SK-N-SH treated with all-trans-retinoic acid at 6 μM for 48 hours (cell line): Measurements from ENCODE around the gene ABCC9.

Experiments used
- ATAC-seq: fragments of 200-7000 bp; cut with Tn5 transposase; 3 replicates; pipeline ENCODE4 v1.9.1; 2020; ENCODE audit warnings: mild to moderate bottlenecking, moderate library complexity
- ARNTL ChIP-seq: fragments of 450-650 bp; formaldehyde crosslinking; IDR thresholded peaks from 2 replicates; pipeline ENCODE4 v1.5.0; 2020; ENCODE audit warnings: low read depth, mild to moderate bottlenecking, moderate library complexity, borderline replicate concordance
- BACH2 ChIP-seq: fragments of 250-450 bp; sonication (Bioruptor Pico); IDR thresholded peaks from 2 replicates; pipeline ENCODE4 v1.9.0; 2021; ENCODE audit warnings: mild to moderate bottlenecking, borderline replicate concordance
- CSDC2 ChIP-seq: fragments of 250-450 bp; sonication (Bioruptor Pico); IDR thresholded peaks from 2 replicates; pipeline ENCODE4 v1.5.0; 2020; ENCODE audit warnings: mild to moderate bottlenecking, moderate library complexity
- ESRRG ChIP-seq: fragments of 250-450 bp; sonication (Bioruptor Pico); IDR thresholded peaks from 2 replicates; pipeline ENCODE4 v1.6.1; 2021; ENCODE audit warnings: mild to moderate bottlenecking
- ISL1 ChIP-seq: fragments of 250-450 bp; sonication (Bioruptor Pico); IDR thresholded peaks from 2 replicates; pipeline ENCODE4 v2.1.2; 2022; ENCODE audit warnings: mild to moderate bottlenecking, moderate library complexity
- OSR1 ChIP-seq: fragments of 250-450 bp; sonication (Bioruptor Pico); IDR thresholded peaks from 2 replicates; pipeline ENCODE4 v1.8.0; 2022; ENCODE audit warnings: moderate library complexity, mild to moderate bottlenecking, inconsistent platforms
- PPARA ChIP-seq: fragments of 250-450 bp; sonication (Bioruptor Pico); IDR thresholded peaks from 2 replicates; pipeline ENCODE4 v1.5.0; 2020; ENCODE audit warnings: mild to moderate bottlenecking, borderline replicate concordance
- RARB ChIP-seq: fragments of 250-450 bp; sonication (Bioruptor Pico); IDR thresholded peaks from 2 replicates; pipeline ENCODE4 v1.8.0; 2021; ENCODE audit warnings: mild to moderate bottlenecking, moderate library complexity
- SNAI2 ChIP-seq: fragments of 250-450 bp; sonication (Bioruptor Pico); IDR thresholded peaks from 2 replicates; pipeline ENCODE4 v1.5.0; 2020; ENCODE audit warnings: mild to moderate bottlenecking, moderate library complexity
- TCF4 ChIP-seq: fragments of 250-450 bp; sonication (Bioruptor Pico); IDR thresholded peaks from 2 replicates; pipeline ENCODE4 v1.8.0; 2021; ENCODE audit warnings: mild to moderate bottlenecking, moderate library complexity, borderline replicate concordance
- TOX ChIP-seq: fragments of 250-450 bp; sonication (Bioruptor Pico); IDR thresholded peaks from 2 replicates; pipeline ENCODE4 v1.8.0; 2021; ENCODE audit warnings: mild to moderate bottlenecking, moderate library complexity, borderline replicate concordance
- ZC3H10 ChIP-seq: fragments of 250-450 bp; sonication (Bioruptor Pico); IDR thresholded peaks from 2 replicates; pipeline ENCODE4 v1.5.1; 2021; ENCODE audit warnings: mild to moderate bottlenecking, moderate library complexity
- ZFP3 ChIP-seq: fragments of 250-450 bp; sonication (Bioruptor Pico); IDR thresholded peaks from 2 replicates; pipeline ENCODE4 v1.5.0; 2020; ENCODE audit warnings: mild to moderate bottlenecking, moderate library complexity
- ZFP30 ChIP-seq: fragments of 450-650 bp; formaldehyde crosslinking; IDR thresholded peaks from 2 replicates; pipeline ENCODE4 v1.5.0; 2022; ENCODE audit warnings: mild to moderate bottlenecking, moderate library complexity
- ZNF565 ChIP-seq: fragments of 450-650 bp; formaldehyde crosslinking; conservative IDR thresholded peaks from 2 replicates; pipeline ENCODE4 v1.5.0; 2020; ENCODE audit warnings: low read depth, mild to moderate bottlenecking, moderate library complexity
- ZNF70 ChIP-seq: fragments of 450-650 bp; formaldehyde crosslinking; IDR thresholded peaks from 2 replicates; pipeline ENCODE4 v1.5.0; 2020; ENCODE audit warnings: mild to moderate bottlenecking, moderate library complexity
- ZNF8 ChIP-seq: fragments of 450-650 bp; formaldehyde crosslinking; IDR thresholded peaks from 2 replicates; pipeline ENCODE4 v1.5.0; 2020; ENCODE audit warnings: mild to moderate bottlenecking, moderate library complexity
- TF ChIP-seq, protein P1 (sequence below): fragments of 250-450 bp; sonication (Bioruptor Pico); IDR thresholded peaks from 2 replicates; pipeline ENCODE4 v1.8.0; 2020; ENCODE audit warnings: mild to moderate bottlenecking, moderate library complexity, borderline replicate concordance
- TF ChIP-seq, protein P2 (sequence below): fragments of 250-450 bp; sonication (Bioruptor Pico); IDR thresholded peaks from 2 replicates; pipeline ENCODE4 v1.5.1; 2021; ENCODE audit warnings: mild to moderate bottlenecking, moderate library complexity
- TF ChIP-seq, protein P3 (sequence below): fragments of 250-450 bp; sonication (Bioruptor Pico); IDR thresholded peaks from 2 replicates; pipeline ENCODE4 v1.5.1; 2020; ENCODE audit warnings: low read depth, mild to moderate bottlenecking, moderate library complexity
- TF ChIP-seq, protein P4 (sequence below): fragments of 250-450 bp; sonication (Bioruptor Pico); IDR thresholded peaks from 2 replicates; pipeline ENCODE4 v1.5.0; 2020; ENCODE audit warnings: mild to moderate bottlenecking, moderate library complexity
- TF ChIP-seq, protein P5 (sequence below): fragments of 250-450 bp; sonication (Bioruptor Pico); IDR thresholded peaks from 2 replicates; pipeline ENCODE4 v1.8.0; 2021; ENCODE audit warnings: low read depth, mild to moderate bottlenecking, moderate library complexity, borderline replicate concordance

The ABCC9 gene

DNA sequence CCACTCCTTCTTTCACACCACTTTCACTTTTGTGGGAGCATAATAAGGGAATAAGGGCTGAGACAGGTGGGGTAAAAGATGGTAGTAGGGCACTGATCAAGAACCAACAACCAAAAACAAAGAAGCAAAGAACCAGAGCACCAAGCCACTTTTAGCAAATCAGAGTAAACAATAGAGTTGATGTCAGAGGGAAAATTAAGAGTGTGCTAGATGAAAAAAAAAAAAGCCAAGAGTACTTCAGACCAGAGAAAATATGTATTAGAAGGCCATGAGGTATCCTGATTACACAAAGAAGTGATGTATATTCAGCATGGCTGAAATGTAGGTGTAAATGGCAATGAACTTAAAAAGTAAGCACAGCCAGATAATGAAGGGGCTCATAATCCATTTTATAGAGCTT lies 75.4 kb downstream of the ABCC9 start:
- no peak for ATAC-seq
- TF ChIP-seq ISL1: no peak
- TF ChIP-seq, protein P1, sequence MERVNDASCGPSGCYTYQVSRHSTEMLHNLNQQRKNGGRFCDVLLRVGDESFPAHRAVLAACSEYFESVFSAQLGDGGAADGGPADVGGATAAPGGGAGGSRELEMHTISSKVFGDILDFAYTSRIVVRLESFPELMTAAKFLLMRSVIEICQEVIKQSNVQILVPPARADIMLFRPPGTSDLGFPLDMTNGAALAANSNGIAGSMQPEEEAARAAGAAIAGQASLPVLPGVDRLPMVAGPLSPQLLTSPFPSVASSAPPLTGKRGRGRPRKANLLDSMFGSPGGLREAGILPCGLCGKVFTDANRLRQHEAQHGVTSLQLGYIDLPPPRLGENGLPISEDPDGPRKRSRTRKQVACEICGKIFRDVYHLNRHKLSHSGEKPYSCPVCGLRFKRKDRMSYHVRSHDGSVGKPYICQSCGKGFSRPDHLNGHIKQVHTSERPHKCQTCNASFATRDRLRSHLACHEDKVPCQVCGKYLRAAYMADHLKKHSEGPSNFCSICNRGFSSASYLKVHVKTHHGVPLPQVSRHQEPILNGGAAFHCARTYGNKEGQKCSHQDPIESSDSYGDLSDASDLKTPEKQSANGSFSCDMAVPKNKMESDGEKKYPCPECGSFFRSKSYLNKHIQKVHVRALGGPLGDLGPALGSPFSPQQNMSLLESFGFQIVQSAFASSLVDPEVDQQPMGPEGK: no peak
- no peak for TF ChIP-seq ZNF70 (CRISPR knock-in tag)
- no peak for TF ChIP-seq ARNTL
- no peak for TF ChIP-seq BACH2 (CRISPR knock-in tag)
- TF ChIP-seq OSR1: no peak
- TF ChIP-seq ZNF565 (CRISPR knock-in tag): no peak

DNA sequence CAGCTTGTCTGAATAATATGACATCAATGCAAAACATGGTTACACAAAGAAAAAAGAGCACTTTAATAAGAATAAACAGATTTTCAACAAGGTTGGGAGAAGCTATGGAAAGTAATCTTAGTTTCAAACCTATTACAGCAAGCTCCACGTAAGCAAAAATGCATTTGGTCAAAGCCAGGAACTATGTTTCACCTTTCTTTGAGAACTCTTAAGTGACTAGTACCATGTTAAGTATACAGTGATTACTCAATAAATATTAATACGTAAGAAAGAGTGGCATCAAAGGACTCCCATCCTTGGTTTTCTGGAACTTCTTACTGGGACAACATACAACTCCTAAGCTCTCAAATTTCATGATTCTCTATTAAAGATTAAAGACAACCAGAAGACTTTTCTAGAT lies 80.7 kb downstream of the ABCC9 start:
- TF ChIP-seq ZC3H10 (CRISPR knock-in tag): no peak
- TF ChIP-seq RARB: no peak
- TF ChIP-seq, protein P2, sequence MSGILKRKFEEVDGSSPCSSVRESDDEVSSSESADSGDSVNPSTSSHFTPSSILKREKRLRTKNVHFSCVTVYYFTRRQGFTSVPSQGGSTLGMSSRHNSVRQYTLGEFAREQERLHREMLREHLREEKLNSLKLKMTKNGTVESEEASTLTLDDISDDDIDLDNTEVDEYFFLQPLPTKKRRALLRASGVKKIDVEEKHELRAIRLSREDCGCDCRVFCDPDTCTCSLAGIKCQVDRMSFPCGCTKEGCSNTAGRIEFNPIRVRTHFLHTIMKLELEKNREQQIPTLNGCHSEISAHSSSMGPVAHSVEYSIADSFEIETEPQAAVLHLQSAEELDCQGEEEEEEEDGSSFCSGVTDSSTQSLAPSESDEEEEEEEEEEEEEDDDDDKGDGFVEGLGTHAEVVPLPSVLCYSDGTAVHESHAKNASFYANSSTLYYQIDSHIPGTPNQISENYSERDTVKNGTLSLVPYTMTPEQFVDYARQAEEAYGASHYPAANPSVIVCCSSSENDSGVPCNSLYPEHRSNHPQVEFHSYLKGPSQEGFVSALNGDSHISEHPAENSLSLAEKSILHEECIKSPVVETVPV (CRISPR knock-in tag): no peak
- TF ChIP-seq, protein P3, sequence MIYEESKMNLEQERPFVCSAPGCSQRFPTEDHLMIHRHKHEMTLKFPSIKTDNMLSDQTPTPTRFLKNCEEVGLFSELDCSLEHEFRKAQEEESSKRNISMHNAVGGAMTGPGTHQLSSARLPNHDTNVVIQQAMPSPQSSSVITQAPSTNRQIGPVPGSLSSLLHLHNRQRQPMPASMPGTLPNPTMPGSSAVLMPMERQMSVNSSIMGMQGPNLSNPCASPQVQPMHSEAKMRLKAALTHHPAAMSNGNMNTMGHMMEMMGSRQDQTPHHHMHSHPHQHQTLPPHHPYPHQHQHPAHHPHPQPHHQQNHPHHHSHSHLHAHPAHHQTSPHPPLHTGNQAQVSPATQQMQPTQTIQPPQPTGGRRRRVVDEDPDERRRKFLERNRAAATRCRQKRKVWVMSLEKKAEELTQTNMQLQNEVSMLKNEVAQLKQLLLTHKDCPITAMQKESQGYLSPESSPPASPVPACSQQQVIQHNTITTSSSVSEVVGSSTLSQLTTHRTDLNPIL (CRISPR knock-in tag): no peak
- TF ChIP-seq, protein P4, sequence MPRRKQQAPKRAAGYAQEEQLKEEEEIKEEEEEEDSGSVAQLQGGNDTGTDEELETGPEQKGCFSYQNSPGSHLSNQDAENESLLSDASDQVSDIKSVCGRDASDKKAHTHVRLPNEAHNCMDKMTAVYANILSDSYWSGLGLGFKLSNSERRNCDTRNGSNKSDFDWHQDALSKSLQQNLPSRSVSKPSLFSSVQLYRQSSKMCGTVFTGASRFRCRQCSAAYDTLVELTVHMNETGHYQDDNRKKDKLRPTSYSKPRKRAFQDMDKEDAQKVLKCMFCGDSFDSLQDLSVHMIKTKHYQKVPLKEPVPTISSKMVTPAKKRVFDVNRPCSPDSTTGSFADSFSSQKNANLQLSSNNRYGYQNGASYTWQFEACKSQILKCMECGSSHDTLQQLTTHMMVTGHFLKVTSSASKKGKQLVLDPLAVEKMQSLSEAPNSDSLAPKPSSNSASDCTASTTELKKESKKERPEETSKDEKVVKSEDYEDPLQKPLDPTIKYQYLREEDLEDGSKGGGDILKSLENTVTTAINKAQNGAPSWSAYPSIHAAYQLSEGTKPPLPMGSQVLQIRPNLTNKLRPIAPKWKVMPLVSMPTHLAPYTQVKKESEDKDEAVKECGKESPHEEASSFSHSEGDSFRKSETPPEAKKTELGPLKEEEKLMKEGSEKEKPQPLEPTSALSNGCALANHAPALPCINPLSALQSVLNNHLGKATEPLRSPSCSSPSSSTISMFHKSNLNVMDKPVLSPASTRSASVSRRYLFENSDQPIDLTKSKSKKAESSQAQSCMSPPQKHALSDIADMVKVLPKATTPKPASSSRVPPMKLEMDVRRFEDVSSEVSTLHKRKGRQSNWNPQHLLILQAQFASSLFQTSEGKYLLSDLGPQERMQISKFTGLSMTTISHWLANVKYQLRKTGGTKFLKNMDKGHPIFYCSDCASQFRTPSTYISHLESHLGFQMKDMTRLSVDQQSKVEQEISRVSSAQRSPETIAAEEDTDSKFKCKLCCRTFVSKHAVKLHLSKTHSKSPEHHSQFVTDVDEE: no peak
- no peak for TF ChIP-seq ZFP3 (CRISPR knock-in tag)
- no peak for TF ChIP-seq PPARA (CRISPR knock-in tag)
- TF ChIP-seq TOX (CRISPR knock-in tag): no peak
- no peak for TF ChIP-seq ZNF8 (CRISPR knock-in tag)
- TF ChIP-seq, protein P1: no peak
- no peak for TF ChIP-seq ZNF70 (CRISPR knock-in tag)
- TF ChIP-seq ESRRG: no peak
- TF ChIP-seq SNAI2 (CRISPR knock-in tag): no peak
- TF ChIP-seq OSR1: no peak
- no peak for TF ChIP-seq BACH2 (CRISPR knock-in tag)
- no peak for TF ChIP-seq ISL1
- TF ChIP-seq TCF4 (CRISPR knock-in tag): no peak
- TF ChIP-seq, protein P5, sequence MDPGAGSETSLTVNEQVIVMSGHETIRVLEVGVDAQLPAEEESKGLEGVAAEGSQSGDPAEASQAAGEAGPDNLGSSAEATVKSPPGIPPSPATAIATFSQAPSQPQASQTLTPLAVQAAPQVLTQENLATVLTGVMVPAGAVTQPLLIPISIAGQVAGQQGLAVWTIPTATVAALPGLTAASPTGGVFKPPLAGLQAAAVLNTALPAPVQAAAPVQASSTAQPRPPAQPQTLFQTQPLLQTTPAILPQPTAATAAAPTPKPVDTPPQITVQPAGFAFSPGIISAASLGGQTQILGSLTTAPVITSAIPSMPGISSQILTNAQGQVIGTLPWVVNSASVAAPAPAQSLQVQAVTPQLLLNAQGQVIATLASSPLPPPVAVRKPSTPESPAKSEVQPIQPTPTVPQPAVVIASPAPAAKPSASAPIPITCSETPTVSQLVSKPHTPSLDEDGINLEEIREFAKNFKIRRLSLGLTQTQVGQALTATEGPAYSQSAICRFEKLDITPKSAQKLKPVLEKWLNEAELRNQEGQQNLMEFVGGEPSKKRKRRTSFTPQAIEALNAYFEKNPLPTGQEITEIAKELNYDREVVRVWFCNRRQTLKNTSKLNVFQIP: no peak
- no peak for TF ChIP-seq ZNF565 (CRISPR knock-in tag)
- no peak for ATAC-seq

DNA sequence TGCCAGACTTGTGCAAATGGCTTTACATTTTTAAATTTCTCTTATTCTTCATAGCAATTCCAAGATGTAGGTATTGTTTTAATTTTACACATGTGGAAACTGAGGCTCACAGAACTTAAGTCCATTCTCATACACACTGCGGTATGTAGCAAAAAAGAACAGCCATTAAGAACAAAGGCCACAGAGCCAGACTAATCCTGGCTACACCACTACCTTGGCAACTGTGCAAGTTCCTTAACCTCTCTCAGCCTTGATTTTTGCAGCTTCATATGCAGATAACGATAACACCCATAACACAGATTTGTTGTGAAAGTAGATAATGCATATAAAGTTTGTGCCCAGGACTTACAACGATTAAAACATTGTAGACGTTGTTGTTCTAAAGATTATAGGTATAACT lies 81.1 kb downstream of the ABCC9 start:
- no peak for ATAC-seq
- TF ChIP-seq, protein P5: no peak
- no peak for TF ChIP-seq RARB
- no peak for TF ChIP-seq ISL1
- no peak for TF ChIP-seq ESRRG
- no peak for TF ChIP-seq ZFP30 (CRISPR knock-in tag)
- TF ChIP-seq ZNF70 (CRISPR knock-in tag): no peak
- no peak for TF ChIP-seq PPARA (CRISPR knock-in tag)
- TF ChIP-seq ZNF565 (CRISPR knock-in tag): no peak
- TF ChIP-seq SNAI2 (CRISPR knock-in tag): no peak
- no peak for TF ChIP-seq CSDC2 (CRISPR knock-in tag)
- no peak for TF ChIP-seq OSR1
- no peak for TF ChIP-seq TOX (CRISPR knock-in tag)
- no peak for TF ChIP-seq ARNTL
- TF ChIP-seq ZC3H10 (CRISPR knock-in tag): no peak
- no peak for TF ChIP-seq ZNF8 (CRISPR knock-in tag)
